ENCODE measurements around the gene ARL14EP.

DNA sequence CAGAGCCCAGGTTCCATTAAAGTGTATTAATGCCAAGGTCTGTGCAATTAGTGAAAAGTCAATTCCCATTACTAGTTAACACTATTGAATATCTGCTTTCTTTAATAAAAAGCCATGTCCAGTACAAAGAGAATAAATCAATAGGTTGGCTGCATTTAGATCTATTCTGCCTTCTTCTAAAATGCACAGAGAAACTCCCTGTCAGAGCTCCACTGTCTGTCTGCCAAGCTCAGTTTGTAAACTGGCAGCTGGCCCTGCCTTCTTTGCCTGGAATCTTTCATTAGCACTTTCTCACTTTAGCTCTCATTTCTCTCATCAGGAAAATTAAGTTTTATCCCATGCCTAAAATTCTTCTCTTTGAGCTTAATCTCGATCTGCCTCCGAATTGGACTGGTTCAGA lies 35.6 kb downstream of the ARL14EP start:
- TF ChIP-seq RCOR1 (IDR thresholded peaks at IDR 0.05; ENCODE audit: low read depth, low read length) (no peak), FOXS1 (CRISPR knock-in tag; IDR thresholded peaks at IDR 0.05) (no peak), POLR2A (IDR thresholded peaks at IDR 0.05; ENCODE audit: low read length) (no peak), MAZ (IDR thresholded peaks at IDR 0.05; ENCODE audit: borderline replicate concordance, low read depth, low read length) (no peak), ZSCAN20 (CRISPR knock-in tag; IDR thresholded peaks at IDR 0.05) (no peak)
- TF ChIP-seq, protein P1, sequence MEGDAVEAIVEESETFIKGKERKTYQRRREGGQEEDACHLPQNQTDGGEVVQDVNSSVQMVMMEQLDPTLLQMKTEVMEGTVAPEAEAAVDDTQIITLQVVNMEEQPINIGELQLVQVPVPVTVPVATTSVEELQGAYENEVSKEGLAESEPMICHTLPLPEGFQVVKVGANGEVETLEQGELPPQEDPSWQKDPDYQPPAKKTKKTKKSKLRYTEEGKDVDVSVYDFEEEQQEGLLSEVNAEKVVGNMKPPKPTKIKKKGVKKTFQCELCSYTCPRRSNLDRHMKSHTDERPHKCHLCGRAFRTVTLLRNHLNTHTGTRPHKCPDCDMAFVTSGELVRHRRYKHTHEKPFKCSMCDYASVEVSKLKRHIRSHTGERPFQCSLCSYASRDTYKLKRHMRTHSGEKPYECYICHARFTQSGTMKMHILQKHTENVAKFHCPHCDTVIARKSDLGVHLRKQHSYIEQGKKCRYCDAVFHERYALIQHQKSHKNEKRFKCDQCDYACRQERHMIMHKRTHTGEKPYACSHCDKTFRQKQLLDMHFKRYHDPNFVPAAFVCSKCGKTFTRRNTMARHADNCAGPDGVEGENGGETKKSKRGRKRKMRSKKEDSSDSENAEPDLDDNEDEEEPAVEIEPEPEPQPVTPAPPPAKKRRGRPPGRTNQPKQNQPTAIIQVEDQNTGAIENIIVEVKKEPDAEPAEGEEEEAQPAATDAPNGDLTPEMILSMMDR (IDR thresholded peaks at IDR 0.05): no peak
- TF ChIP-seq, protein P2, sequence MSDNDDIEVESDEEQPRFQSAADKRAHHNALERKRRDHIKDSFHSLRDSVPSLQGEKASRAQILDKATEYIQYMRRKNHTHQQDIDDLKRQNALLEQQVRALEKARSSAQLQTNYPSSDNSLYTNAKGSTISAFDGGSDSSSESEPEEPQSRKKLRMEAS (IDR thresholded peaks at IDR 0.05): no peak
